Activated CD4-positive, alpha-beta T cell treated with anti-CD3 and anti-CD28 coated beads, Interleukin-2, amount 50 U/mL, for 24 hours (primary cell): ENCODE data around the gene SFTA2.
A peak's percentile ranks its signal among the peaks of the same experiment; 100 is the strongest.
"Not testable (repeated sequence)": the region's sequence is repeated elsewhere in the genome, so short reads cannot be mapped to it uniquely, and the experiment has no call there.

Source experiments
- DNase-seq, 2 donors: peaks; one replicate each; pipeline ENCODE4 v3.0.0-alpha.2; 2020; ENCODE audit warnings: low read depth in 1 of 2, low spot score in 1 of 2

The SFTA2 gene

GRCh38 chr6:30914076-30914853 is 17.7 kb downstream of the SFTA2 start, which contains the start of gene VARS2:
Gene VARS2, plus strand, starts transcription at chr6:30914238. Its CDS starts 599 bp downstream, at chr6:30914837.
- DNase-seq = peak; percentile 80 to 83

- no peak for DNase-seq
Measured at GRCh38 chr6:30913721-30914075, 18.3 kb downstream of the SFTA2 start.

- no peak for DNase-seq
Measured at GRCh38 chr6:30912746-30913520, 19.0 kb downstream of the SFTA2 start.

- not testable (repeated sequence) for DNase-seq
Measured at GRCh38 chr6:30910473-30910872, 21.5 kb downstream of the SFTA2 start.

GRCh38 chr6:30908700-30909099 is 23.3 kb downstream of the SFTA2 start:
- no peak for DNase-seq

- peak; percentile 83 to 98 for DNase-seq
Measured at GRCh38 chr6:30907758-30908591, 24.0 kb downstream of the SFTA2 start, which contains the start of gene GTF2H4. Gene GTF2H4, plus strand, starts transcription at chr6:30908207.

- DNase-seq = not testable (repeated sequence)
Measured at GRCh38 chr6:30907290-30907757, 24.6 kb downstream of the SFTA2 start.

GRCh38 chr6:30903236-30903635 is 28.7 kb downstream of the SFTA2 start:
- DNase-seq = no peak

GRCh38 chr6:30902709-30903108 is 29.3 kb downstream of the SFTA2 start:
- DNase-seq = no peak

GRCh38 chr6:30902196-30902595 is 29.8 kb downstream of the SFTA2 start:
- not testable (repeated sequence) for DNase-seq

GRCh38 chr6:30901436-30901835 is 30.5 kb downstream of the SFTA2 start:
- no peak for DNase-seq

- DNase-seq = no peak
Measured at GRCh38 chr6:30900863-30901417, 31.0 kb downstream of the SFTA2 start.

GRCh38 chr6:30898750-30899360 is 33.1 kb downstream of the SFTA2 start:
- no peak for DNase-seq

- DNase-seq = no peak
Measured at GRCh38 chr6:30897882-30898281, 34.1 kb downstream of the SFTA2 start.

- no peak for DNase-seq
Measured at GRCh38 chr6:30896541-30896940, 35.4 kb downstream of the SFTA2 start.

- no peak for DNase-seq
Measured at GRCh38 chr6:30895343-30895742, 36.6 kb downstream of the SFTA2 start.

GRCh38 chr6:30894935-30895334 is 37.0 kb downstream of the SFTA2 start:
- DNase-seq = no peak

GRCh38 chr6:30894381-30894780 is 37.6 kb downstream of the SFTA2 start:
- DNase-seq = no peak

GRCh38 chr6:30893666-30894065 is 38.3 kb downstream of the SFTA2 start:
- DNase-seq = no peak

- DNase-seq = no peak
Measured at GRCh38 chr6:30893001-30893591, 38.9 kb downstream of the SFTA2 start.
